KOPT-K1 (cell line): ENCODE measurements around the gene SDHB.
A peak's percentile ranks its signal among the peaks of the same experiment; 100 is the strongest.

ENCODE experiments used
- H3K27ac ChIP-seq: fragments of 200-600 bp; sonication (generic); 2 replicates; pipeline ENCODE4 v1.5.1; 2016; ENCODE audit warnings: antibody characterized with exemption, mild to moderate bottlenecking, low read depth, low read length; ENCODE audit not compliant: poor library complexity, severe bottlenecking
- H3K36me3 ChIP-seq: fragments of 200-600 bp; sonication (generic); 2 replicates; pipeline ENCODE4 v1.5.1; 2017; ENCODE audit warnings: antibody characterized with exemption, mild to moderate bottlenecking, low read length, moderate library complexity; ENCODE audit not compliant: insufficient read depth
- H3K9me3 ChIP-seq: fragments of 200-600 bp; sonication (generic); 2 replicates; pipeline ENCODE4 v1.5.1; 2017; ENCODE audit warnings: antibody characterized with exemption, low read length, mild to moderate bottlenecking; ENCODE audit not compliant: insufficient read depth, poor library complexity, severe bottlenecking

Gene SDHB

DNA sequence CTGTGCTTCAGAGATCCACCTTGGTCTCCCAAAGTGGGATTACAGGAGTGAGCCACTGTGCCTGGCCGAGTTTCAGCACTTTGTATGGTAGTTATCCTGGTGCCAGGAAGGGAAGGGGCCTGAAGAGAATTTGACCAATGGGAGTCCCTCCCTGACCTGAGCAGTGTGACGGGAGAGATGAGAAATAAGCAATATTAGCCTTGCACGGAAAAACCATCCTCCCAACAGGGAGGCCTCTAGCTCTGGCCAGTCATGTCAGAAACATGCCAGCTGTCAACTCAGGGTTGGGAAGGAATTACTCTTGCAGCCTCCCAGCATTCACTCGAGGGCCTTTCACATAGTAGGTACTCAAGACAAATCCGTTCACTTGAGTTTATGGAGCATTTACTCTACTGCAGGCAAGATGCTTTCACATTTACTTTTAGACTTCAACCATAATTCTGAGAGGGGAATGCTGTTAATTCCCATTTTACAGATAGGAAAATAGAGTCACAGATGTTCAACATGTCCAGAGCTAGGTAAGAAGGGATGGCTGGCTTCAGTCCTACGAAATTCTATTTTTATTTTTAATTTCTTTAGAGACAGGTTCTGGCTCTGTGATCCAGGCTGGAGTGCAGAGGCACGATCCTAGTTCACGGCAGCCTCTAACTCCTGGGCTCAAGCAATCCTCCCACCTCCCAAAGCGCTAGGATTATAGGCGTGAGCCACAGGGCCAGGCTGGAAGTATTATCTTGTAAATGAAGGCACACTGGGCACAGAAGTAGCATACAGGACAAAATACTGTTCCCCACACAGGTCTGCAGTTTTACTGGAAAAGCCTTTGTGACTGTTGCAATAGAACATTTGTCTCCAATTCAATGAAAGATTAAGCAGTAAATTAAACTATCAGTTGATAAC is 38.9 kb downstream of the SDHB start:
- no peaks in the 10 kb centered on the region for H3K9me3 ChIP-seq
- H3K36me3 ChIP-seq = peaks cover 23% of the 10 kb centered on the region
- no peak overlapping the region for H3K27ac ChIP-seq

DNA sequence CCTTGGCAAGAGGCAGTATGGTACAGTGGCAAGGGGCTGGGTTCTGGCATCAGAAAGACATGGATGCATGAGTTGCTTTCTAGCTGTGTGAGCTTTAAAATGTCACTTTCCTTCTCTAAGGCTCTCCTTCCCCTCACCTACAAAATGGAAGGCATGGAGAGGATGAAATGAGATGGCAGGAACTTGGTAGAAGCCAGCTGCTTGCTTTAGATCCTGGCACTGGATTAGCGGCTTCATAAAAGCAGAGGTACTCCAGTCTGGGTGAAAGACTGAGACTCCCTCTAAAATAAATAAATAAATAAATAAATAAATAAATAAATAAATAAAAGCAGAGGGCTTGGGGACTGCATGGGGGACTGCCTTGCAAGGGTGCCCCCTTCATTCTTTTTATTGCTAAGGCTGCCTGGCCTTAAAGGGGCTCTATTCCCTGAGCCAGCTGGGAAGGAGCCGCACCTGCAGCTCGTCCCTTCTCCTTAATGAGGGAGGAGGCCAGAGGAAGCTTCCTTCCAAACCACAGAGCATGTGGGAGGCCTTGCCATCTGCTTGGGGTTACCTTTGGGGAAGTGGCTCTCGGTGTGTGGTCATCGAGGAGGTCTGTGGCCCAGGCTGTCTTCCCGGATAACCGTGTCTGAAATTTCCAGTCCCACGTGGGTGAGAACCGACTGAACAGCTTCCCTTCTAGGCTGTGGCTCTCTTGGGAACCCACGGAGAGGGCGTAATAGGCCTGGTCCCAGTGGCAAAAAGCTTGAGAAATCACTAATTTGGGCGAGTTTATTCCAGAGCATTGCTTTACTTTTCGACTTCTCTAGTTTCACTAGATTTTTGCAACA is 40.1 kb downstream of the SDHB start:
- peaks cover 11% of the 10 kb centered on the region for H3K36me3 ChIP-seq
- H3K27ac ChIP-seq = no peak overlapping the region
- no peaks in the 10 kb centered on the region for H3K9me3 ChIP-seq

GRCh38 chr1:17012775-17013490 is 40.9 kb downstream of the SDHB start:
- Histone ChIP-seq H3K36me3 (peaks cover 3% of the 10 kb centered on the region; the same call in 1 of the 2 replicates), H3K27ac (no peak overlapping the region)

GRCh38 chr1:17011439-17012307 is 42.2 kb downstream of the SDHB start, which contains the start of gene ATP13A2:
Gene ATP13A2 (minus strand): TSS chr1:17011928. CDS start chr1:17011738, 190 bp downstream.
- Histone ChIP-seq H3K27ac (peak within 1 kb of the TSS; percentile 44), H3K36me3 (no peaks in the 10 kb centered on the region), H3K9me3 (no peaks in the 10 kb centered on the region)

More at GRCh38 chr1:17012775-17013490, 40.9 kb downstream of the SDHB start:
- H3K9me3 ChIP-seq = no peaks in the 10 kb centered on the region

DNA sequence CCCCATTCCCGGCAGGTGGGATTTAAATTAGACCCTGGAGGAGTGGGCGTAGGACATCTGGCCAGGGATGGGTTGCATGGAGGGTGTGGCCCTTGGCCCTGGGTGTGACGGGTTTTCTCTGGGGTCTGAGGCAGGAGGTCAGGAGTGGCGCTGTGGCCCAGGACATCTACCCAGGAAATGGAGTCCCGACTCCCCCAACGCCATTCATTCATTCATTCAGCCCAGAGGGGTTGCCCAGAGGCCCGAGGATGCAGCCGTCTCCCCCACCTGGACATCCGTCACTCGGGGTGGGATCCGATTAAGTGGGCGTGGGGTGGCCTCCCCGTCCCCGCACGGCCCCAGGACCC is 42.8 kb downstream of the SDHB start:
- H3K36me3 ChIP-seq = no peaks in the 10 kb centered on the region
- no peak overlapping the region for H3K27ac ChIP-seq
- H3K9me3 ChIP-seq = no peaks in the 10 kb centered on the region

- Histone ChIP-seq H3K27ac (no peak overlapping the region), H3K36me3 (peaks cover under 1% of the 10 kb centered on the region; the same call in 1 of the 2 replicates), H3K9me3 (no peaks in the 10 kb centered on the region)
Measured at GRCh38 chr1:17009706-17010105, 44.1 kb downstream of the SDHB start.

DNA sequence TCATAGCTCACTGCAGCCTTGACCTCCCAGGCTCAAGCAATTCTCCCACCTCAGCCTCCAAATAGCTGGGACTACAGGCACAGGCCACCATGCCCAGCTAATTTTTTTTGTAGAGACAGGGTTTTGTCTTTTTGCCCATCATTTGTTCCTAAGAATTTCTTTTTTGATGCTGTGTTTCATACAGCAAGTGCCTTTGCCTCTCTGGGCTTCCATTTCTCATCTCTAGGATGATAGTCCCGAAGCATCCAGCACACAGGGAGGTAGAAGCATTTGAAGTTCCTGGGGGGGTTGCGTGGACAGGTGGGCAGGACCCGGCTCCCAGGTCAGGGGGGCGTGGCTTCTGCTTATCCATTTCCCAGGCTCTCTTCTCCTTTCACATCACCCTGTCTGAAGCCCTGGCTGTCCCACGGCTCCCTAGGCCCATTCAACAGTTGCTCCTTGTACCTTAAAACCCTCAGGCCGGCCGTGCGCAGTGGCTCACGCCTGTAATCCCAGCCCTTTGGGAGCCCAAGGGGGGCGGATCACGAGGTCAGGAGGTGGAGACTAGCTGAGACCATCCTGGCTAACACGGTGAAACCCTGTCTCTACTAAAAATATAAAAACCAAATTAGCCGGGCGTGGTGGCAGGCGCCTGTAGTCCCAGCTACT is 45.5 kb downstream of the SDHB start:
- peaks cover 8% of the 10 kb centered on the region; the same call in 1 of the 2 replicates for H3K36me3 ChIP-seq
- H3K9me3 ChIP-seq = no peaks in the 10 kb centered on the region
- H3K27ac ChIP-seq = no peak overlapping the region

DNA sequence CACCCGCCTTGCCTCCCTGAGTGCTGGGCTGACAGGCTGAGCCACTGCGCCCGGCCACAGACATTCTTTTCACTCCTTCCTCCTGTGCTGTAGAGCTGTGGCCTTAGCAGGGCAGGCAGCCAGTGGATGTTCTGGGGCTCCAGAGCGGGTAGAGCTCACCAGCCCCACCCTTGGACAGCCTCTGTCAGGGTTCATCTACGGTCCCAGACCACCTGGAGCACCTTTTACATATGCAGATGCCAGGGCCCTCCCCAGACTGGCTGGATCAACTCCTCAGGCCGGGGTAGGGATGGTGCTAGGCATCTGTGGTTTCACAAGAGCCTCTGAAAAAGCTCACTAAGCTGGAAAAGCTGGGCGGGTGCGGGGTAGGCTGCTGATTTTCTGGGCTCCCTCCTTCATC is 46.7 kb downstream of the SDHB start:
- H3K27ac ChIP-seq = no peak overlapping the region
- H3K9me3 ChIP-seq = no peaks in the 10 kb centered on the region
- peaks cover 19% of the 10 kb centered on the region; the same call in 1 of the 2 replicates for H3K36me3 ChIP-seq

DNA sequence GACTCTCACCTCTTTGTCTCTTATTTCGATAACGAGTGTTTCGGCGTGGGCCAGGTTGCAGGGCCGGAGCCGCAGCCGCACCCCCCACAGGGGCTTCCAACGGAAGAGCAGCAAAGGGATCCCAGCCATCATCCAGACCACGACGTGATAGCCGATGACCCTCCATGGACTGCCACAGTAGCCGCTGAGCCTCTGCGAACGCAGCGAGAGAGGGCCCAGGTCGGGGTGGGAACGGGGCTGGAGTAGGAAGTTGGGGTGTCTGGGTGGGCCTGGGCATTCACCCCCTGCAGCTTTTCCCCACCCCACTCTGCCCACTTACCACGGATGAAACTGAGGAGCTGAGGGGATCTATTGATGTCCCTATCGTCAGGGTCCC is 48.5 kb downstream of the SDHB start:
- H3K27ac ChIP-seq = no peak overlapping the region
- H3K9me3 ChIP-seq = no peaks in the 10 kb centered on the region
- H3K36me3 ChIP-seq = peaks cover 23% of the 10 kb centered on the region; the same call in 1 of the 2 replicates

- Histone ChIP-seq H3K27ac (no peak overlapping the region), H3K9me3 (no peaks in the 10 kb centered on the region), H3K36me3 (peaks cover 23% of the 10 kb centered on the region; the same call in 1 of the 2 replicates)
Measured at GRCh38 chr1:17004466-17005364, 49.1 kb downstream of the SDHB start.

- H3K27ac ChIP-seq = no peak overlapping the region
- H3K9me3 ChIP-seq = no peaks in the 10 kb centered on the region
- peaks cover 29% of the 10 kb centered on the region; the same call in 1 of the 2 replicates for H3K36me3 ChIP-seq
Measured at GRCh38 chr1:17002524-17002902, 51.3 kb downstream of the SDHB start.

GRCh38 chr1:17001760-17002523 is 51.9 kb downstream of the SDHB start:
- Histone ChIP-seq H3K36me3 (peaks cover 29% of the 10 kb centered on the region; the same call in 1 of the 2 replicates), H3K9me3 (no peaks in the 10 kb centered on the region)

More at GRCh38 chr1:17001760-17002523, 51.9 kb downstream of the SDHB start:
- no peak overlapping the region for H3K27ac ChIP-seq
